HG03135 (cell line): ENCODE results near the gene C2orf76.
A peak's percentile ranks its signal among the peaks of the same experiment; 100 is the strongest.

Experiments
- ATAC-seq: cut with Tn5 transposase; IDR thresholded peaks from one replicate; pipeline ENCODE4 v1.9.1; 2021; ENCODE audit warnings: mild to moderate bottlenecking, moderate library complexity; ENCODE audit not compliant: unreplicated experiment

Gene C2orf76

GRCh38 chr2:119266091-119266589 is 100.5 kb downstream of the C2orf76 start:
- ATAC-seq, result no peak

DNA sequence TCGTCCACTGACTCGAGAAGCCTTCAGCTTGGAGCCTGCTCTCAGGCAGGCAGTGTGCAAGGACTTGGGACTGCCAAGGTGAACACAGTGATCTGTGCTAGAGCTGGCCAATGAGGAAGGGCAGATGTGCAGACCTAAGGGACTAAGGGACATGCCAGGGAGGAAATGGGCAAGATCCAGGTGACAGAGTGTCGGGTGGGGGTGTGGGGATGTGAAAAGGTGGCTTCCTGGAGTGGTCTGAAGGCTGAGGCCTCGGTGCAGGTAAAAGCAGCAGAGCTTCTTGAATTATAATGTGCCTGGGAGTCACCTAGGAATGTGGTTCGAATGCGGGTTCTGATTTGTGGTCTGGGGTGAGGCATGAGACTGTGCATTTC is 101.0 kb downstream of the C2orf76 start:
- ATAC-seq, result no peak

DNA sequence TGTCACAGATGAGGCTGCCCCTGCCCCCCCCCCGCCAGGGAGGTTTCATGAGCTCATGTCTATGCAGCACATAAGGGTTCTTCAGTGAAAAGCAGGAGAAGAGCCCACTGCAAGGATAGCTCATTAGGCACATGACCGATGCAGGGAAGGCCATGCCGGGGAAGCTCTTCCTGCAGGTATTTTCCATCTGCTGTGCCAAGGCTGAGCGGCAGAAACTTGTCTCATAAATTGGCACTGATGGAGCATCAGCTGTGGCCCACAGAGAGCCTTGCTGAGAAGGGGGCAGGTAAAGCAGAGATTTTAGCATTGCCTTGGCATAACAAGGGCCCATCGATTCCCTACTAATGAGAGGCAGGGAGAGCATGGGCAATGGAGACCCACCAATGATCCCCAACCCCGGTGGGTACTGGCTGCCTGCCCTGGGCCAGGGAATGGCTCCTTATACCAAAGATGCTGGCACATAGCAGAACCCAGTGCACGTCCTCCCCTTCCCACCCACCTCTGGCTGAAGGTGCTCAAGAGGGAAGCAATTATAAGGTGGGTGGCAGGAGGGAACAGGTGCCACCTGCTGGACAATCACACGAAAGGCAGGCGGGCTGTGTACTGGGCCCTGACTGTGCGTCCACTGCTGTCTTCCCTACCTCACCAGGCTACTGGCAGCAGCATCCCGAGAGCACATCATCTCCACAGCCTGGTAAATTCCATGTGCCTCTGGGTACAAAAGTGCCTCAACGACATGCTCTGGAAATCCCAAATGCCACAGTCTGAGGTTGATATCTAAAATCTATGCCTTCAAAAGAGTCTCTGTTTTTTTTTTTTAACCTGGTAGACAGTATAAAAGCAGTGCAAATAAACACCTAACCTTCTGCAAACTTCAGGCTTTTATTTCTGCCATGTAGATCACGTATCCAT is 101.6 kb downstream of the C2orf76 start:
- ATAC-seq, result peak; percentile 90

- ATAC-seq, result no peak
Measured at GRCh38 chr2:119263656-119264055, 103.0 kb downstream of the C2orf76 start.

DNA sequence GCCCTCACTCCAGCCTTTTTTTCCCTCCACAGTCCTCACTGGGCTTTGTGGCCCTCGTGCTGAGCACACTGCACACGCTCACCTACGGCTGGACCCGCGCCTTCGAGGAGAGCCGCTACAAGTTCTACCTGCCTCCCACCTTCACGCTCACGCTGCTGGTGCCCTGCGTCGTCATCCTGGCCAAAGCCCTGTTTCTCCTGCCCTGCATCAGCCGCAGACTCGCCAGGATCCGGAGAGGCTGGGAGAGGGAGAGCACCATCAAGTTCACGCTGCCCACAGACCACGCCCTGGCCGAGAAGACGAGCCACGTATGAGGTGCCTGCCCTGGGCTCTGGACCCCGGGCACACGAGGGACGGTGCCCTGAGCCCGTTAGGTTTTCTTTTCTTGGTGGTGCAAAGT is 103.6 kb downstream of the C2orf76 start:
- ATAC-seq, result no peak

- no peak for ATAC-seq
Measured at GRCh38 chr2:119261493-119262225, 105.0 kb downstream of the C2orf76 start.

- no peak for ATAC-seq
Measured at GRCh38 chr2:119260646-119261492, 105.8 kb downstream of the C2orf76 start.

GRCh38 chr2:119259296-119259860 is 107.3 kb downstream of the C2orf76 start:
- no peak for ATAC-seq

GRCh38 chr2:119257198-119257597 is 109.4 kb downstream of the C2orf76 start:
- no peak for ATAC-seq

DNA sequence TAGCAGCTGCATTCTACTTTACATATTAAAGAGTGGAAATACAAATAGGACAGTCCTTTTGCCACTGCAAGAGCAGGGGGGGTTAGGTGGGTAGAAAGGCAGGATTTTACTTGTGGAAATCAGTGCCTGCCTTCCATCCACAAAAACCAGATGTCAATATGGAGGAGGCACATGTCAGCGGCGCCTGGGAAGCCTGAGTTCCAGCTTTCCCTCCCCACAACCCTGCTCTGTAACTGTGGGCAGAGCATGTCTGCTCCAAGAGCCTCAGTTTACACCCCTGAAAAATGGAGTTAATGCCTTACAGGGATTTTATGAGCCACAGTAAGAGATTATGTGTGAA is 110.1 kb downstream of the C2orf76 start:
- ATAC-seq, result no peak

GRCh38 chr2:119255760-119256581 is 110.7 kb downstream of the C2orf76 start:
- ATAC-seq, result no peak

GRCh38 chr2:119254601-119255080 is 112.0 kb downstream of the C2orf76 start:
- ATAC-seq, result no peak

GRCh38 chr2:119253760-119254600 is 112.7 kb downstream of the C2orf76 start:
- no peak for ATAC-seq

- no peak for ATAC-seq
Measured at GRCh38 chr2:119253114-119253702, 113.4 kb downstream of the C2orf76 start.
